Stimulated activated CD4-positive, alpha-beta T cell treated with anti-CD3 and anti-CD28 coated beads, Interleukin-1b, Interleukin-23, amount 100 ng/mL, for 48 hours (primary cell): ENCODE measurements around the gene MGST1.
"Not testable (repeated sequence)": the region's sequence is repeated elsewhere in the genome, so short reads cannot be mapped to it uniquely, and the experiment has no call there.

ENCODE experiments used
- DNase-seq: peaks from one replicate; pipeline ENCODE4 v3.0.0-alpha.2; 2020

MGST1 gene

DNA sequence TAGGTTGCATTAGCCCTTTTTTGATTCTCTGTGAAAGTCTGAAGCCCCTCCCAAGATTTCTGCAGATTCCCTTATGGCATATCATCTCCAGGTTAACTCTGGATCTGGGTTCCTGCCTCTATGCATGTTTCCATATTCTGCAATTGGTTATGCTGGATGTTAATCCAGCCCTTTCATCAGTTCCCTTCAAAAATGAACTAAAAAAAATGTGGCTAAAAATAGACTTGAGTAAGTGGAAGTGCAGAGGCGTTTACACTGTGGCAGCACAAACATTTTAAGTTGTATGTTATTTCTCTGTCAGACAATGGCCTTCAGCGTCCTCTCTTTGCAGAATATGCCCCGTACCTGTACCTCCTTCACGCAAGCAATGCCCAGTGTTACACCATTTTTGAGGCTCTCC is 11.4 kb downstream of the MGST1 start:
- no peak for DNase-seq

GRCh38 chr12:16359512-16360491 is 12.4 kb downstream of the MGST1 start:
- DNase-seq, result peak; percentile 31

GRCh38 chr12:16361142-16361783 is 13.8 kb downstream of the MGST1 start:
- no peak for DNase-seq

GRCh38 chr12:16362550-16362949 is 15.1 kb downstream of the MGST1 start:
- DNase-seq, result no peak

DNA sequence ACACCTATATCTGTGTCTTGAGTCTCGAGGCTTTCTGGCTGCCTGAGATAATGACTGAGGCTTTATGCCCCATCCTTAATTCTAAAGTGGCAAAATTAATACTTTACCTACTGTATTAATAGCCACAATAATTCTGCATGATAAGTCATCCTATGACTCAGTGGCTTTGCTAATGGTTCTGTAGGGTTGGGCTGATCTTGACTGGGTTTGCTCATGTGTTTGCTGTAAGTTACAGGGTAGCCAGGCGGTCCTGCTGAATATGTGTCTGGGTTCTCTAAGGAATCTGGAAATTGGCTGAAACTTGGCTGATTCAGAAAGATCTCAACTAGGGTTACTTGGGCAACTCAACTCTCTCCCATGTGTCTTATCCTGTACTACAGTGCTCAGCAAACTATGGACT is 21.7 kb downstream of the MGST1 start:
- DNase-seq, result no peak

- DNase-seq, result no peak
Observed at GRCh38 chr12:16370096-16370495, 22.7 kb downstream of the MGST1 start.

DNA sequence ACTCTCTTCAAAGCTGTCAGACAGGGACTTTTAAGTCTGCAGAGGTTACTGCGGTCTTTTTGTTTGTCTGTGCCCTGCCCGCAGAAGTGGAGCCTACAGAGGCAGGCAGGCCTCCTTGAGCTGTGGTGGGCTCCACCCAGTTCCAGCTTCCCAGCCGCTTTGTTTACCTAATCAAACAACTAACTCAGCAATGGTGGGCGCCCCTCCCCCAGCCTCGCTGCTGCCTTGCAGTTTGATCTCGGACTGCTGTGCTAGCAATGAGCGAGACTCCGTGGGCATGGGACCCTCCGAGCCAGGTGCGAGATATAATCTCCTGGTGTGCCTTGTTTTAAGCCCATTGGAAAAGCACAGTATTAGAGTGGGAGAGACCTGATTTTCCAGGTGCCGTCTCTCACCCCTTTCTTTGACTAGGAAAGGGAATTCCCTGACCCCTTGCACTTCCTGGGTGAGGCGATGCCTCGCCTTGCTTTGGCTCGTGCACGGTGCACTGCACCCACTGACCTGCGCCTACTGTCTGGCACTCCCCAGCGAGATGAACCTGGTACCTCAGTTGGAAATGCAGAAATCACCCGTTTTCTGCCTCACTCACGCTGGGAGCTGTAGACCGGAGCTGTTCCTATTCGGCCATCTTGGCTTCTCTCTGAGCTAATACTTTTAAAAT is 35.3 kb downstream of the MGST1 start:
- not testable (repeated sequence) for DNase-seq

DNA sequence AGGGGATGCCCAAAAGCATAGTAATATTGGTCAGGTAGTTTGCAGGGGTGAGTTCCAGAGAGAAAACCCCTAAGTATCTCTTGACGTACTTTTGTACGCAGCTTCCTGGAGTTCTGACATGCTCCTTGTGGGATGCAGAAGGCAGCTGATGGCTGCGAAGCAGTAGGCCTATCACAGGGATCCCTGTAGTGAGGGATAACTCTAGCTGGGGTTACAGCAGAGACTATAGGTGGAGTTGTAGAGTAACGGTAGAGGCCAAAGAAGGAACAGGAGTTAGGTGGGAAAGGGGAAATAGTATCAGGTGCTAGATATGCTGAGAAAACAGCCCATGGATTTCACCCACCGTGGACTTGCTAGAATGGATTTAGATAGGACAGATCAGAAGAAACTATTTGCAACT is 37.3 kb downstream of the MGST1 start:
- no peak for DNase-seq

- DNase-seq, result no peak
Observed at GRCh38 chr12:16385782-16386646, 38.6 kb downstream of the MGST1 start.

- no peak for DNase-seq
Observed at GRCh38 chr12:16387919-16388318, 40.5 kb downstream of the MGST1 start.

DNA sequence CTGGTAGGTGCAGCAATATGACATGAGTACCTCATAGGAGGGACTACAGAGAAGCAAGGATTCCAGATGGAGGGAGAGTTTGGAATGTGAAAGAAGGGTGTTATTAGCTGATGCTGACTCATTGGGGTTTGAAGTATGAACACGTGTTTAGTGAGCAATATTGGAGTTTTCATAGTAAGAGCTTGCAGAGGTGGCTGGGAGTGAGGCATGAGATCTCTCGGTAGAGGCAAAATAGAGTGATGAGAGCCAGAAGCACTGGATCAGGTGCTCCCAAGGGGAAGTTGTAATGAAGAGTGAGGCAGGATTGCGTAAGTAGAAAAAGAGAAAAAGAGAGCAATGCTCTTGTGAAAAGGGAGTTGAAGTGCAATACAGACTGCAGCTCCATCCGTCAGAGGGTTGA is 42.1 kb downstream of the MGST1 start:
- DNase-seq, result no peak

- no peak for DNase-seq
Observed at GRCh38 chr12:16392846-16393535, 45.5 kb downstream of the MGST1 start.

DNA sequence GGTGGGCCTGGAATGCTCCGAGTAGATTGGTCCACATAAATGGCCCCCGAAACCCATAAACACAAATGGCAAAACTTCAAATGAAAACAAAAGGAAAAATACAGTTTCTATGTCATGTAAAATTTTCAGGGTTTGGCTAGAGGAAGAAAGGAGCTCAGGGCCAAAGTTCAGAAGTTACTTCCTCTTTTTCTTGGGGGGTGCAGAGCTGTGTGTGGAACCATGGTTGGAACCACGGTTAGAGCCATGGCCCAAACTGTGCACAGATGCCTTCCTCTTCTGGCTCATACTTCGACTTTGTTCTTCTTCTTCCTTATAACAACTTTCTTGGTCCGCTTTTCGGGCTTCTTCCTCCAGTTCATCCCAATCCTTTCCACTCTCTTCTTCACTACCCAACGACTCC is 51.7 kb downstream of the MGST1 start:
- no peak for DNase-seq

- DNase-seq, result not testable (repeated sequence)
Observed at GRCh38 chr12:16401835-16402234, 54.4 kb downstream of the MGST1 start.

- DNase-seq, result no peak
Observed at GRCh38 chr12:16407346-16407745, 59.9 kb downstream of the MGST1 start.
